Left kidney (tissue), 8 donors: ENCODE data around the gene FDCSP. TPM values are rescaled to one million over a fixed set of nuclear protein-coding genes. Genes with fewer than 3 reads are reported as not detected.
A peak's percentile ranks its signal among the peaks of the same experiment; 100 is the strongest.
"Not testable (repeated sequence)": the region's sequence is repeated elsewhere in the genome, so short reads cannot be mapped to it uniquely, and the experiment has no call there.

Experiments
- DNase-seq: peaks from one replicate; pipeline ENCODE4 v3.0.0-alpha.2; 2013
- long read RNA-seq, 8 donors: transcript quantifications; one replicate each; lab custom pipeline, GENCODE V29; 2026
- polyA plus RNA-seq: library from polyadenylated mRNA; unstranded; fragments of 120-200 nt; gene quantifications from one replicate; pipeline ENCODE4 v1.2.1, GENCODE V29; 2013; ENCODE audit not compliant: insufficient read length

Gene FDCSP
- 0.58 TPM for polyA plus RNA-seq
- long read RNA-seq, donor 1: 0 reads
- long read RNA-seq, donor 2, partial matches to known transcripts: 0 of 1 reads
- long read RNA-seq, donor 2, other reads (novel, unspliced or antisense): 0 of 1 reads
- long read RNA-seq, donor 3: 0 reads
- long read RNA-seq, donor 4: 0 reads
- long read RNA-seq, donor 5, partial matches to known transcripts: 0 of 2 reads
- long read RNA-seq, donor 5, other reads (novel, unspliced or antisense): 0 of 2 reads
- long read RNA-seq, donor 6: 0 reads
- long read RNA-seq, donor 7, partial matches to known transcripts: 0 of 1 reads
- long read RNA-seq, donor 7, other reads (novel, unspliced or antisense): 0 of 1 reads
- long read RNA-seq, donor 8: 0 reads

DNA sequence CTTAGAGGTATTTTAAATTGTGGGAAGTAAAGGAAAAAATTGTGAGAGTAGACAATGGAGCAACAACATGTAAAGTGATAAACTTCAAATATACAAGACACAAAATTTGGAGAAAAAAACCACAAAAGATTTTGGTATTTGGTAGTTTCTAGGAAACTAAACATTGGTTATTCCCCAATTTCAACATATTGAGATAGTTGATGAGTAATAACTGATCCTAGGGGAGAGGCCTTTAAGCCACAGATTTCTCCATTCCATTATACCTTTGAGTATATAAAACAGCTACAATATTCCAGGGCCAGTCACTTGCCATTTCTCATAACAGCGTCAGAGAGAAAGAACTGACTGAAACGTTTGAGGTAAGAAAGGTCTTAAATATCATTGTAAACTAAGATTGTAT is at the start of gene FDCSP:
Gene FDCSP (plus strand): TSS at position 301 of the 400 bp plus-strand sequence. CDS start 5,071 bp downstream, outside the sequence.
- DNase-seq: no peak

DNA sequence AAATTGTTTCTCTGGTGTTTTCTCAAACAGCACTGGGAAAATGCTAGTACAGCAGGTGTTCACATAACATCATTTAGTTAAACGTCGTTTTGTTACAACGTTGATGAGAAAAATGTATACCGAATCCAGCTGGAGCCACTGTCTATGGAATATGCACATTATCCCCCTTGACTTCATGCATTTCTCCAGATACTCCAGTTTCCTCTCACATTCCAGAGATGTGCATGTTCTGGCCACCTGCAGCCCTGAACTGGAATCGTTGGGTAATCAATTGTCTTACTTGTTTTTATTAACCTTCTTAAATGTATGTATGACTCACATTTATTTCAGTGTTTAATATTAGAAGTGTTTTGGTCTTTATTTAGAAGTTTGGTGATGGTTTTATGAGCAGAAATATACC is 48.8 kb upstream of the FDCSP start:
- DNase-seq: no peak

DNA sequence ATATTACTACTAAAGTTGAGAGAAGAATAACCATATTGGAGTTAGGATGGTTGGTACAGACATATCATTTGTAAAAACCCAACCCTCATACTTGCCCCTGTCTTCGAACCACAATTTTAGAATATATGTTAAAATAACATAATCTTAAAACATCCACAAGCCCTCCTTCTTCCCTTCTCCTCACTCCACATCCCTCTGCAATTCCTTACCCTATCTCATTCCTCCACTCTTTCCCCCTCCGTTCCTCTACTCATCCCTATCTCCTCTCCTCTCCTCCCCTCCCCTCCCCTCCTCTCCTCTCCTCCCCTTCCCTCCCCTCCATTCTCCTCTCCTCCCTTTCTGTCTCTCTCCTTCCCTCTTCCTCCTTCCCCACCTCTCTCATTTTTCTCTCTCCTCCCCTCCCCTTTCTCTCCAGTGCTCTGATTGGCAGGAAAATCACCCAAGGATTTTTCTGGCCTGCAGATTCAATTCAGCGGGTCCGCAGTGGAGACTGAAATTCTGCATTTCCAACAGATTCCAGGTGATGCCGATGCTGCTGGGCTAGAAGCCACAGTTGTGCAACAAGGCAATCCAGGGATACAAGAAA is 47.8 kb upstream of the FDCSP start:
- DNase-seq: no peak

DNA sequence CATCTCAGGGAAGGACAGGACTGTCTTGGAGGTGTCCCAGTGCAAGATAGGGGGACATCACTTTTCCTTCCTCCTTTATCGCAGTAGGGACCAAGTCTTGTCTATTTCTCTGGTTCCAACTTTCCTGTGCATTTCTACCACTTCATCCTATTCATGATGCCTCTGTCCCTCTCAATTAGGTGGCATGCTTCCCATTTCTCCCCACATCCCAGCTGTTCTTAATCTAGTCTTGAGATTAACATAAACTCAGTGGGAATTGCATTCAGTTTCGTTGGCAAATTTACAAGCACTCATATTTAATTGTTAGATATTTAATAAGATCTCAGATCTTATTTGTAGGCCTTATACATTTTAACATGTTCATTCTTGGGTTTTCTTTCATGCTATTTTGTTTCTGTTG is 46.1 kb upstream of the FDCSP start:
- no peak for DNase-seq

DNA sequence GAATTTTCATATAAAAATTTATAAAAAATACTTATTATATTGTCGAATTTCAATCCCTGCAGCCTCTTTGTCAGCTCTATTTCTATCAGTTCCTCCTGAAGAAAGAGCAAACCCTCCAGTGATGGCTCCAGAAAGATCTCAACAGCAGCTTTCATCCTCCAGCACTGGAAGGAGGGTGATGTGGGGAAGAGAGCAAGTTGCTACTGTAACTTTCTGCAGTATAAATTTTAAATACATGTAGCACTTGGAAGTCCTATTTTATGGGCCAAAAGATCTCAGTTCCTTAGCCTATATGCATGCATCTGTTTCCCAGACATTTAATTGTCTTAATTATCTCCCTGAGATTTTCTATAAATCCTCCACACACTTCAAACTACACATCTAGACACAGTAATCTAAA is 44.1 kb upstream of the FDCSP start:
- DNase-seq: no peak

DNA sequence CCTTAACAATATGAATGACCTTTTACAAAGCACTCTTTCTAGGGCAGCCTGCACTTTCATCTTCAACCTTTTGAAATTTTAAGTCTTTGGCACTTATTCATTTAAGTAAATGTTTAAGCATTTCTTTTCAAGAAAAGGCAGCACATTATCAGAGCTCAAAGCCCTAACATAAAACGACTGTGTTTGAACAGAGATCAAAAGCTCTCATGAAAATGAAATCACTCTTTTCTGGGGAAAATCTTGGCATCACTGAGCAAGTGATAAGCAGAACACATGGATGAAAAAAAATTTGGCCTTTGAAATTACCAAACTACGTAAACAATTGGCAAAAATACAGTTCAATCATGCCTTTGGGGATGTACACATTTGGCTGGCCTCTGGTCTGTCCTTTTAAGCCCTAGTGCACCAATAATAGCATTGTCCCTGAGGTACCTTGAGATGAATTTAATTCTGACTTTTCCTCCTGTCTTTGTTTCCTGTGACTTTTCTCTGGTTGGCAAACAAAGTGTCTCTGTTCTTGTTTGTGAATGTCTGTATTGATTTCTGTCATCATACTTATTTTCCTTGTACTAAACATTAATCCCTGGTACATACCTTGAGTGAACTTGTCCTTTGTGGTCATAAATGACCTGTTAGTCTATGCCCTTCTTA is 43.3 kb upstream of the FDCSP start:
- DNase-seq: no peak

DNA sequence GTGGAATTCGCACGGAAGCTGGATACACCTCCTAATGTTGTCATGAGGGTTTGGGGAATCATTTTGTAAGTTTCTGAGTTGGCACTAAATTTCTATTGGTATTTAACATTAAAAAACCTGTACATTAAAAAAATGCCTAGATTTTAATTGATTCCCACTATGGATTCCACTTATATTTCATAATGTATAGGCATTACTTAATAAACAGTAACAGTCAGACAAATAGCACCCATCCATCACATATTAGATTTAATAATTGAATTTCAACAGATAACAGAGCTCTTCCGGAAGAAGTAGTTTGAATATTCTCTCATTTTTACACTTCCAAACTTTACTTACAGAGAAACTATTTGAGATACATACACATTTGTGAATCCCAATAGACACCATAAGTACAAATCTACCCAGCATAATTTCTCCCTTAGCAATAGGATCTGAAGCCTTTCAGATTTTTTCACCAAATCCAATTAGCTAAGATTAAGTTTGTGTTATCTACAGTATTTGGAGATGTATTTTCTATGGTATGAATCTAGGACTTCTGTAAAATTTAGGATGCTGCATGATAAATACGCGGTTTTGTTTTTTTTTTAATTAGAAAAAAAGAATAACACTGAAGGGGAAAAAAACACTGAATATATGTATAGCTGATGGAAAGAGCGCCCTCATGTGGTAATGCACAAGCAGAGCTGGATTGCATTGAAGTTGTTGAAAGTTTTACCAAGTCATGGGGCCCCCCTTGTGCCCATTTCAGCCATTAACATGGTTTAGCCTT is 42.6 kb upstream of the FDCSP start:
- peak; percentile 44 for DNase-seq

DNA sequence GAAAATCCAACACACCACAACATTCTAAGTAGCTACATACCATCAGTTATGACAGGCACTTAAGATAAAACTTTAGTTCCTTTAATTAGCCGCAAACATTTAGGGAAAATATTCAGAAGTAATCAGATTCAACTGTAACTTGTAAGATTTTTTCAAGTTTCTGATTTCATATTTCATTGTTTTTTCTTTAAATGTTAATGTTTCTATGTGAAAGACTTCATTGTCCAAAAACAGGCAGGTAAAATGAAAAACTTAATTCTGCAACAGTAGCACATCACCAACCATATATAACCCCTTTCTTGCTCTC is 42.0 kb upstream of the FDCSP start:
- no peak for DNase-seq

DNA sequence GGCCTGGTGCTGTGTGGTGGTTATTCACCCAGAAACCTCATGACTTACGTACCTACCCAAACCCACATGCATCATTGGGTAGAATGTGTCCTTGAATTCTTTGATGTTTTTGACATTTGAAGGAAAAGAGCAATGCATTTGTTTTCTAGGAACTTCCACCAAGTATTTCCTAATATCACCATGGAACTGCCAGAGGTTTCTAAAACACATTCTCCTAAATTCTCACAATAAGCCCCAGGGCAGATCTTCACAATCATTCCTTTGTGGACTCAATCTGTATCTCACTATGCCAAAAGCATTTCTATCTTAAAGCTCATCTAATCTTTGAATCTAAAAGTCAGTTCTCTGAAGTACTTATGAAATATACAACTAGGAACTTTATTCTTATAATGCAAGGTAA is 38.7 kb upstream of the FDCSP start:
- no peak for DNase-seq

DNA sequence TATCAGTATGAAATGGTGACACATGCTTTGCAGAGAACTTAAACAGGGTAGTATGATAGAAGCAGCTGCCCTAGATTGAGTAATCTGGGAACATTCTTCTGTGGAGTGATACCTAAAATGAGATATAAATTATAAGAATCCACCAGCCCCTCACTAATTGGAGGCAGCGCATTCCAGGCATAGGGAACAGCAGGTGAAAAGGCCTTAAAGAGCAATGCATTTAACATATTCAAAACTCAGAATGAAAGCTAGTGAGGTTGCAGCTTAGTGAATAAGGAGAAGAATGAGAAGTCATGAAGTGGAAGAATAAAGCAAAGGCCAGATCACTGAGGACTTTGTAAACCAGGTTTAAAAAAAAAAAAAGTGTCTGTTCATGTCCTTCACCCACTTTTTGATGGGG is 35.3 kb upstream of the FDCSP start:
- DNase-seq: no peak

DNA sequence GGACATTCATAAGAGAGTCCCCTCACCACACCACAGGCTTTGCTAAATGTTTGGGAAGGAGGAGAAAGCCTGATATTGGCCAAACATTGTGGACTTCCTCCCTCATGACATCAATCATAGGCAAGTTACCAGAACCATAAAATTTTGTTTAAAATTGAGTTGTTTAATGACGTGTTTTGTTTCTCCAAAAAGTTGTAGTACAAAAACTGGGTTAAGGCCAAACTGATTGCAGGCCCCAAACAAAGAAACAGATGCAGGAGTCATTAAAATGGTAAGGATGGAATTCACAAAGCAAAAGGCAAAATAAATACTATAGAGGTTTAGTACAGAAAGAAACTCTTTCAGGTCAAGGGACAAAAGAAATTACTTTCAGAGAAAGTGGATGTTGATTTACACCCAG is 34.3 kb upstream of the FDCSP start:
- no peak for DNase-seq

DNA sequence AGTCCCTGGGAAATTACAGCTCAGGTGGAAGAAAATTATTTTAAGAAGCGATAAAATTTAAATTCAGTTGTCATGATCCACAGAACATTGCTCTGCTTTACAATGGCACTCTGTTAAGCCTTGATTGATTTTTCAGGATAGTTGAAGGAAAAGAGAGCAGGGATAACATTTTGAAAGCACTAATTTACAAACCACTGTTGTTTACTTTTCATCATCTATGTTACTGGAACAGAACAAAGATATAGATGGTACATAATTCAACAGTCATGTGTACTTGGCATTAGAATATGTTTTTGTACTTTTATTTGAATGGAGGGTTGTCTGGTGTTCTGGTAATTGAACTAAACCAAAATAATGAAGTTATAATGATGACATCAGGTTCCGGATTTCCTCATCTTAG is 33.0 kb upstream of the FDCSP start:
- DNase-seq: no peak

DNA sequence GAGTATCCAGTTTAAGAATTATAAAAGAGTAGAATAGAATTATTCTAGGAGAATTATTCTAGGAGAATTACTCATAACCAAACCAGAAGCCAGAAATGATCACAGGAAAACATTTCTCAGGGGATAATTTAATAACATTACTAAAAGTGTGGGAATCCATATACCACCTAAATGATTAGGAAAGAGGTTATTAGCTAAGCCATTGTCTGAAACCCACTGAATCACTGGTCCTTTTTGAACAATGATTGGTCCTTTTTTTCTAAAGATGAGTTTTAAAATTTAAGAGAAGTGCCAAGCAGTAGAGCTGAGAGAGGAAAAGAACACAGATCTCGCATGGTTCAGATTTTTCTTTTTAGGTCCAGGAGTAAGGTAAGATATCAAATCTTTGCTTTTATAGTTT is 30.5 kb upstream of the FDCSP start, which contains the start of gene ODAM:
Gene ODAM (plus strand): TSS at position 301 of the 400 bp plus-strand sequence. CDS start 819 bp downstream, outside the sequence.
- DNase-seq: no peak

DNA sequence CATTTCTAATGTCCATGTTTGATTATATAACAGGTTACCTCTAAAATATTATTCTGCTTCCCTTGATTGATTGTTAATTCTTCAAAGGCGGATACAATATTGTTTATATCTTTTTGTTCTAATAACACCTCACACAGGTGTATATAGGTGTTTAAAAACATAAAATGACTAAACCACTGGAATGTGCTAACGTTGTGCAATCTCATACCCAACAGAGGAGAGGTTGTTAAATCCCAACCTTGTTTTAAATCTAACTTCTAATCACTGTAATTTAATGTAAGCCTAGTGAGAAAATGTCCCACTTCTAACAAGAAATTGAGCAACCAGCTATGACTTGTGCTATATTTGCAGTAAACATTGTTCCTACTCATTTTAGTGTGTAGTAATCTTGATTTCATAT is 29.1 kb upstream of the FDCSP start:
- no peak for DNase-seq

DNA sequence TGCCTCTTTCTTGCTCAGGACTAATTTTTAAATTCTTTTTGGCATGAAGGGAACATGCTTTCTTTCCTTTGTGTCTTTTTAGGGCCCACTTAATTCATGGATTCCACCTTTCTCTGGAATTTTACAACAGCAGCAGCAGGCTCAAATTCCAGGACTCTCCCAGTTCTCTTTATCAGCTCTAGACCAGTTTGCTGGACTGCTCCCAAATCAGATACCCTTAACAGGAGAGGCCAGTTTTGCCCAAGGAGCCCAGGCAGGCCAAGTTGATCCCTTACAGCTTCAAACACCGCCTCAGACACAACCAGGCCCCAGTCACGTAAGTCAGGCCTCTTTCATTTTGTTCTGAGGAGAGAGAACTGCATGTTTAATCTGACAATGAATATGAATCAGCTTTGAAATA is 28.1 kb upstream of the FDCSP start:
- DNase-seq: no peak

DNA sequence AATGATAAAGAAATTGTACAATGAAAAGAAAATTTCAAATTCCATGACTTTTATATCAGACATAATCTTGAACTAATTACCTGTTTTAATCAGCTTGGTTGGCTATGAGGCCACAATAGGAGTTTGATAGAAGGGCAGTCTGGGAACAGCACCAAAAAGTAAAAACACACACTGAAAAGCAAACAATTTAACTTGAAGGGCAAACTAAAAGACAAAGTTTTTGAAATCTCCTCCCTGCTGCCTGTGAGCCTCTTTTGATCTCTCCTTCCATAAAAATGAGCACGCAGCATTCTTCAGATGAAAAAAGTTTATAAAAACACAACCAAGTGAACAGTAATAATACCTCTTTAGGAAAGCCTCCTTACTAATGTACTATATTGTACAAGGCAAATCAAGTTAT is 22.3 kb upstream of the FDCSP start:
- DNase-seq: no peak

DNA sequence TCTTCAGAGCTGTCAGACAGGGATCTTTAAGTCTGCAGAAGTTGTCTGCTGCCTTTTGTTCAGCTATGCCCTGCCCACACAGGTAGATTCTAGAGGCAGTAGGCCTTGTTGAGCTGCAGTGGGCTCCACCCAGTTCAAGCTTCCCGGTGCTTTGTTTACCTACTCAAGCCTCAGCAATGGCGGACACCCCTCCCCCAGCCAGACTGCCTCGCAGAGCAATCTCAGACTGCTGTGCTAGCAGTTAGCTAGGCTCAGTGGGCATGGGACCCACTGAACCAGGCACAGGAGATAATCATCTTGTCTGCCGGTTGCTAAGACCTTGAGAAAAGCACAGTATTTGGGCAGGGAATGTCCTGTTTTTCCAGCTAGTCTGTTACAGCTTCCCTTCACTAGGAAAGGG is 13.2 kb upstream of the FDCSP start:
- DNase-seq: not testable (repeated sequence)

DNA sequence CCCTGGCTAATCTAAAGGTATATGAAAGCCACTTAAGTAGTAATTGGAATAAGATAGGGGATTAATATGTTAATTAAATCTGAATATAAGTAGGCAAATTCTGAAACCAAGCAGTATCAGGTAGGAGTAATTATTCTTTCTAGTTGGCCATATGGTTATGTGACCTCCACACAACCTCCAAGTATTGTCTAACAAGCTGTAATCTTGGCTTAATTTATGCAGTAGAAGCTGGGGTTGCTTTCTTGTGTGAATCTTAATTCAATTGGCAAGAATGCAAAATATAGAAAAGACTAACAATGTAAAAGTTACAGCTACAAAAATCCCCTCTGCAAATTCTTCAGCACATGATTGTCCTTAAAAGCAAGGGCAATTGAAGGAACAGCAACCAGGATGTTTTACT is 9.8 kb upstream of the FDCSP start:
- not testable (repeated sequence) for DNase-seq

DNA sequence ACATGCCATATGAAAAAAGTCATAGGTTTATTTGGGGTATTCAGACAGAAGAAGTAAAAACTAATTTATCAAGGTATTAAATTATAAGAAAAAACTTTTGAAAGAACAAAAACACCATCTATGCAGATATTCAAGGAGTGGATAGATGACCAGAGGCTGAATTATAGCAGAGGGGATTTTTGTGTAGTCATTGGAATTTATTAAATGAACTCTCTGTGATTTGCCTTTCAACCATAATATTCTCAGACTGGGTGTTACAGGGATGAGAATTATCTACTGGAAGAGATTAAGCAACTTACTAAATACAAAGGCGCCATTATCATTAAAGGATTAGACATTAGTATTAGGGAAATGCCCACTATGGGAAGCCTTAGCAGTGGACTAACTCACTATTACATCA is 9.4 kb upstream of the FDCSP start:
- not testable (repeated sequence) for DNase-seq

DNA sequence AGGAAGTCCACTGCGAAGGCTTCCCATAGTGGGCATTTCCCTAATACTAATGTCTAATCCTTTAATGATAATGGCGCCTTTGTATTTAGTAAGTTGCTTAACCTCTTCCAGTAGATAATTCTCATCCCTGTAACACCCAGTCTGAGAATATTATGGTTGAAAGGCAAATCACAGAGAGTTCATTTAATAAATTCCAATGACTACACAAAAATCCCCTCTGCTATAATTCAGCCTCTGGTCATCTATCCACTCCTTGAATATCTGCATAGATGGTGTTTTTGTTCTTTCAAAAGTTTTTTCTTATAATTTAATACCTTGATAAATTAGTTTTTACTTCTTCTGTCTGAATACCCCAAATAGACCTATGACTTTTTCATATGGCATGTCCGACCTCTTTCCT is 4.5 kb upstream of the FDCSP start:
- DNase-seq: not testable (repeated sequence)

DNA sequence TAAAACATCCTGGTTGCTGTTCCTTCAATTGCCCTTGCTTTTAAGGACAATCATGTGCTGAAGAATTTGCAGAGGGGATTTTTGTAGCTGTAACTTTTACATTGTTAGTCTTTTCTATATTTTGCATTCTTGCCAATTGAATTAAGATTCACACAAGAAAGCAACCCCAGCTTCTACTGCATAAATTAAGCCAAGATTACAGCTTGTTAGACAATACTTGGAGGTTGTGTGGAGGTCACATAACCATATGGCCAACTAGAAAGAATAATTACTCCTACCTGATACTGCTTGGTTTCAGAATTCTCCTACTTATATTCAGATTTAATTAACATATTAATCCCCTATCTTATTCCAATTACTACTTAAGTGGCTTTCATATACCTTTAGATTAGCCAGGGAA is 4.1 kb upstream of the FDCSP start:
- DNase-seq: not testable (repeated sequence)

DNA sequence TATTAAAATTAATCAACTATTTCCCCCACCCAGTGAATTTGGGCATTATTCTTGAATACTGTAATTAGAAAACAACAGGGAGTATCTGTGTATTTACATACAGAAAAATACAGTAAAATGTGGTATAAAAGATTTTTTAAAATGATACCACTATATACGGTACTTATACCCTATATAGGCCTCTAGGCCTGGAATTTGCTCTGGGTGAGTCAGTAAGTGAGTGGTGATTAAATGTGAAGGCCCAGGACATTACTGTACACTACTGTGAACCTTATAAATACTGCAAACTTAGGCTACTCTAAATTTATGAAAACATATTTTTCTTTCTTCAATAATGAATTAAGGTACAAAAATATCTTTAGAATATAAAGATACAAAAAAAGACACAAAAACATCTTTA is 10.2 kb downstream of the FDCSP start:
- DNase-seq: no peak
